CD14-positive monocyte (primary cell): ENCODE data around the gene TLX1. TPM values are rescaled to one million over a fixed set of nuclear protein-coding genes. Genes with fewer than 3 reads are reported as not detected.

Experiments
- DNase-seq, 3 donors: peaks; one replicate each; pipeline ENCODE4 v3.0.0-alpha.2; 2011 to 2022
- H2AFZ ChIP-seq: 2 replicates; pipeline ENCODE4 v1.6.0; 2012; ENCODE audit warnings: mild to moderate bottlenecking, low read depth, low read length, inconsistent platforms; ENCODE audit not compliant: insufficient read depth, poor library complexity, severe bottlenecking
- H3K27ac ChIP-seq, 2 donors: 1 replicate in 1 of 2; 2 replicates in 1 of 2; pipeline ENCODE4 v1.5.1; 2012 to 2013; ENCODE audit warnings: low read length in 2 of 2, control low read depth in 1 of 2, inconsistent platforms in 1 of 2, low read depth in 1 of 2, mild to moderate bottlenecking in 1 of 2
- H3K27me3 ChIP-seq, 2 donors: one replicate each; pipeline versions ENCODE4 v1.6.0 to v1.6.1; 2011 to 2013; ENCODE audit warnings: low read length in 2 of 2; ENCODE audit not compliant: control insufficient read depth in 2 of 2, insufficient read depth in 2 of 2
- H3K36me3 ChIP-seq, 2 donors: replicated peaks in 1 of 2; 1 replicate in 1 of 2; 2 replicates in 1 of 2; pipeline versions ENCODE4 v1.5.1 to v1.6.1; 2012 to 2013; ENCODE audit warnings: low read length in 2 of 2, control low read depth in 1 of 2, inconsistent platforms in 1 of 2, mild to moderate bottlenecking in 1 of 2; ENCODE audit not compliant: insufficient read depth in 2 of 2, control insufficient read depth in 1 of 2
- H3K4me1 ChIP-seq, 2 donors: 1 replicate in 1 of 2; 2 replicates in 1 of 2; pipeline versions ENCODE4 v1.5.1 to v1.6.1; 2012 to 2013; ENCODE audit warnings: low read length in 2 of 2, control low read depth in 1 of 2, inconsistent platforms in 1 of 2, mild to moderate bottlenecking in 1 of 2, moderate library complexity in 1 of 2; ENCODE audit not compliant: insufficient read depth in 2 of 2, control insufficient read depth in 1 of 2
- H3K4me2 ChIP-seq: replicated peaks from 2 replicates; pipeline ENCODE3; 2012; ENCODE audit warnings: low read length, moderate library complexity, mild to moderate bottlenecking; ENCODE audit not compliant: poor library complexity, severe bottlenecking; ENCODE audit errors: extremely low read depth
- H3K4me3 ChIP-seq, 3 experiments: fragments of 200-600 bp in 1 of 3; sonication (generic) in 1 of 3; replicated peaks in 1 of 3; 1 replicate in 2 of 3; 2 replicates in 1 of 3; pipeline ENCODE4 v1.5.1; 2011 to 2013; ENCODE audit warnings: low read length in 3 of 3, mild to moderate bottlenecking in 3 of 3, control low read depth in 2 of 3, low read depth in 2 of 3, inconsistent platforms in 1 of 3, moderate library complexity in 1 of 3
- H3K79me2 ChIP-seq: 2 replicates; pipeline ENCODE4 v1.6.0; 2012; ENCODE audit warnings: mild to moderate bottlenecking, control low read depth, inconsistent platforms, low read length, moderate library complexity; ENCODE audit not compliant: insufficient read depth
- H3K9ac ChIP-seq: 2 replicates; pipeline ENCODE4 v1.6.0; 2017; ENCODE audit warnings: low read length, mild to moderate bottlenecking; ENCODE audit not compliant: insufficient read depth, poor library complexity, severe bottlenecking
- H3K9me3 ChIP-seq, 2 donors: replicated peaks in 1 of 2; 1 replicate in 1 of 2; 2 replicates in 1 of 2; pipeline versions ENCODE4 v1.5.1 to v1.6.1; 2012 to 2013; ENCODE audit warnings: low read length in 2 of 2, control low read depth in 1 of 2; ENCODE audit not compliant: control insufficient read depth in 1 of 2, insufficient read depth in 1 of 2
- H4K20me1 ChIP-seq: 2 replicates; pipeline ENCODE4 v1.6.0; 2012; ENCODE audit warnings: mild to moderate bottlenecking, low read length, control low read depth, moderate library complexity; ENCODE audit not compliant: insufficient read depth
- H3K27ac Mint-ChIP-seq, 7 donors: one replicate each; pipeline ENCODE4 v1.8.0; 2020; ENCODE audit warnings: mild to moderate bottlenecking in 7 of 7, mixed read lengths in 7 of 7, moderate library complexity in 6 of 7, inconsistent platforms in 2 of 7
- H3K27me3 Mint-ChIP-seq, 3 donors: one replicate each; pipeline ENCODE4 v1.8.0; 2021 to 2022; ENCODE audit warnings: low read depth in 3 of 3, mild to moderate bottlenecking in 3 of 3, mixed read lengths in 3 of 3, moderate library complexity in 3 of 3, inconsistent platforms in 1 of 3
- H3K36me3 Mint-ChIP-seq, 2 donors: one replicate each; pipeline ENCODE4 v1.8.0; 2020; ENCODE audit warnings: mixed read lengths in 2 of 2, inconsistent platforms in 1 of 2, mild to moderate bottlenecking in 1 of 2
- H3K4me1 Mint-ChIP-seq: one replicate; pipeline ENCODE4 v1.8.0; 2020; ENCODE audit warnings: mild to moderate bottlenecking, mixed read lengths
- H3K4me3 Mint-ChIP-seq, 2 donors: one replicate each; pipeline ENCODE4 v1.8.0; 2020; ENCODE audit warnings: mild to moderate bottlenecking in 2 of 2, mixed read lengths in 2 of 2, moderate library complexity in 1 of 2
- H3K9me3 Mint-ChIP-seq, 7 donors: one replicate each; pipeline ENCODE4 v1.8.0; 2020 to 2022; ENCODE audit warnings: mixed read lengths in 7 of 7, mild to moderate bottlenecking in 6 of 7, moderate library complexity in 6 of 7, inconsistent platforms in 2 of 7
- WGBS: methylation state at CpG from one replicate; pipeline ENCODE4 v1.1.5; 2013; ENCODE audit warnings: missing lambda C conversion rate; ENCODE audit not compliant: insufficient coverage; 5-methylcytosine and 5-hydroxymethylcytosine counted together
- intact Hi-C, 2 donors: fragments of 100-400 bp; cut with micrococcal nuclease; formaldehyde crosslinking; loops; one replicate each; pipeline versions ENCODE4 v1.15.0 to v1.15.1; 2023
- polyA plus RNA-seq, 3 donors: library from polyadenylated mRNA; depleted of rRNA in 1 of 3; unstranded in 2 of 3; stranded (reverse) in 1 of 3; fragments of 300-500 nt in 2 of 3; fragments of >200 nt in 1 of 3; fragmentation: Illumina TruSeq in 2 of 3; gene quantifications; 1 replicate in 2 of 3; 2 replicates in 1 of 3; pipeline ENCODE4 v1.2.3, GENCODE V29; 2012 to 2021
- TF ChIP-seq, protein P1 (sequence below): fragments of 200-600 bp; IDR thresholded peaks from one replicate; pipeline ENCODE4 v1.8.0; 2022; ENCODE audit warnings: antibody characterized with exemption, mild to moderate bottlenecking

Gene TLX1
- polyA plus RNA-seq, 3 donors = not detected

DNA sequence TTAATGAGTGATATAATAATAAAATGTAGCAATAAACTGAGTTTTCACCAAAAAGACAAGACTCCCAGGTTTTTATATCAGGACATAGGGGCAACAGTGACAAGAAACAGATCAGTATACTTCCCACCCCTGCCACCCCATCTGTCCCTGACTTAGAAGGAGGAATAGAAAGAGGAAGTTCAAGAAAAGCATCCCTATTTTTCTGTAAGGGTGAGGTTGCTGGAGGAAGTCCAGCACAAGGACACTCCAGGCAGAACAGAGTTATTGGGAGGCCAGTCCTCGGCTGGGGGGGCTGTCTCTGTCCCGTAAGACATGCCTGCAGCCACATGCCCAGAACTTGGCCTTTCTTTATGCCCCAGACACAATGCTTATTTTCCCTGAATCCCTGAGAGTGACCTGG lies 16.5 kb upstream of the TLX1 start:
- H3K9ac ChIP-seq = no peak overlapping the region
- peak overlapping the region in 1 of 2 donors; percentile 54 for H3K4me3 Mint-ChIP-seq
- no peaks in the 10 kb centered on the region for H3K79me2 ChIP-seq
- H3K4me2 ChIP-seq = no peak overlapping the region
- intact Hi-C loops = no loop called here
- H3K27me3 ChIP-seq = peaks cover 8 to 43% of the 10 kb centered on the region in 2 donors
- peaks cover 0 to 1% (median 0%) of the 10 kb centered on the region in 7 donors for H3K9me3 Mint-ChIP-seq
- peaks cover 7 to 9% of the 10 kb centered on the region in 2 donors for H3K4me1 ChIP-seq
- H2AFZ ChIP-seq = no peak overlapping the region
- TF ChIP-seq, protein P1, sequence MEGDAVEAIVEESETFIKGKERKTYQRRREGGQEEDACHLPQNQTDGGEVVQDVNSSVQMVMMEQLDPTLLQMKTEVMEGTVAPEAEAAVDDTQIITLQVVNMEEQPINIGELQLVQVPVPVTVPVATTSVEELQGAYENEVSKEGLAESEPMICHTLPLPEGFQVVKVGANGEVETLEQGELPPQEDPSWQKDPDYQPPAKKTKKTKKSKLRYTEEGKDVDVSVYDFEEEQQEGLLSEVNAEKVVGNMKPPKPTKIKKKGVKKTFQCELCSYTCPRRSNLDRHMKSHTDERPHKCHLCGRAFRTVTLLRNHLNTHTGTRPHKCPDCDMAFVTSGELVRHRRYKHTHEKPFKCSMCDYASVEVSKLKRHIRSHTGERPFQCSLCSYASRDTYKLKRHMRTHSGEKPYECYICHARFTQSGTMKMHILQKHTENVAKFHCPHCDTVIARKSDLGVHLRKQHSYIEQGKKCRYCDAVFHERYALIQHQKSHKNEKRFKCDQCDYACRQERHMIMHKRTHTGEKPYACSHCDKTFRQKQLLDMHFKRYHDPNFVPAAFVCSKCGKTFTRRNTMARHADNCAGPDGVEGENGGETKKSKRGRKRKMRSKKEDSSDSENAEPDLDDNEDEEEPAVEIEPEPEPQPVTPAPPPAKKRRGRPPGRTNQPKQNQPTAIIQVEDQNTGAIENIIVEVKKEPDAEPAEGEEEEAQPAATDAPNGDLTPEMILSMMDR = no peak
- no peaks in the 10 kb centered on the region for H3K9me3 ChIP-seq
- no peaks in the 10 kb centered on the region for H3K36me3 ChIP-seq
- H3K4me3 ChIP-seq = no peak overlapping the region
- H3K36me3 Mint-ChIP-seq = no peaks in the 10 kb centered on the region
- no peak overlapping the region for H3K27ac Mint-ChIP-seq
- WGBS = 10% methylated on average over 2 of the region's 2 CpGs
- peaks cover 36 to 79% (median 50%) of the 10 kb centered on the region in 3 donors for H3K27me3 Mint-ChIP-seq
- H3K27ac ChIP-seq = no peak overlapping the region
- no peaks in the 10 kb centered on the region for H4K20me1 ChIP-seq
- H3K4me1 Mint-ChIP-seq = peaks cover 10% of the 10 kb centered on the region
- peak; percentile 12 to 41 (median 18) for DNase-seq

DNA sequence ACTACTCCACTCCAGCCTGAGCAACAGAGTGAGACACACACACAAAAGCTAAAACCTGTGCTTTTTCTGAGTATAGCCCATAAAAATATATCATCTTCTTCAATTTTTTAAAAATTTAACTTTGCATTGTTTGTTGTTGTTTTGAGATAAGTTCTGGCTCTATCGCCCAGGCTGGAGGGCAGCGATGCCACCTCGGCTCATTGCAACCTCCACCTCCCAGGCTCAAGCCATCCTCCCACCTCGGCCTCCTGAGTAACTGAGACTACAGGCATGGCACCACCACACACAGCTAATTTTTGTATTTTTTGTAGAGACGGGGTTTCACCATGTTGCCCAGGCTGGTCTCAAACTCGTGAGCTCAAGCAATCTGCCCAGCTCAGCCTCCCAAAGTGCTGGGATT lies 14.3 kb upstream of the TLX1 start:
- Histone ChIP-seq H3K36me3 (no peaks in the 10 kb centered on the region), H3K27ac (no peak overlapping the region), H3K9ac (no peak overlapping the region), H3K4me2 (no peak overlapping the region), H3K79me2 (no peaks in the 10 kb centered on the region), H3K4me1 (peaks cover 20 to 21% of the 10 kb centered on the region in 2 donors), H3K9me3 (peaks cover 2 to 3% of the 10 kb centered on the region in 2 donors), H3K27me3 (peaks cover 29 to 64% of the 10 kb centered on the region in 2 donors), H3K4me3 (no peak overlapping the region), H4K20me1 (no peaks in the 10 kb centered on the region), H2AFZ (no peak overlapping the region)
- peaks cover 0 to 9% (median 3%) of the 10 kb centered on the region in 7 donors for H3K9me3 Mint-ChIP-seq
- peak overlapping the region in 1 of 2 donors; percentile 51 for H3K4me3 Mint-ChIP-seq
- intact Hi-C loops = no loop called here
- H3K27ac Mint-ChIP-seq = no peak overlapping the region
- TF ChIP-seq, protein P1 = no peak
- peaks cover 57 to 85% (median 64%) of the 10 kb centered on the region in 3 donors for H3K27me3 Mint-ChIP-seq
- H3K4me1 Mint-ChIP-seq = peaks cover 21% of the 10 kb centered on the region
- peaks cover 4% of the 10 kb centered on the region in 2 donors for H3K36me3 Mint-ChIP-seq
- DNase-seq = no peak
- 80% methylated on average over 2 of the region's 6 CpGs for WGBS
